DOHH2 (cell line): ENCODE results near the gene SDE2.

Source experiments
- H3F3A ChIP-seq: fragments of 200-600 bp; sonication (generic), shearing (Covaris generic); 2 replicates; pipeline ENCODE4 v1.6.0; 2016; ENCODE audit warnings: antibody characterized with exemption, mild to moderate bottlenecking; ENCODE audit not compliant: control insufficient read depth, insufficient read depth
- H3K27ac ChIP-seq: fragments of 200-600 bp; sonication (generic); 2 replicates; pipeline ENCODE4 v1.5.1; 2014; ENCODE audit warnings: low read depth, mild to moderate bottlenecking, low read length, moderate library complexity
- H3K27me3 ChIP-seq: fragments of 200-600 bp; sonication (generic); 2 replicates; pipeline ENCODE4 v1.6.1; 2014; ENCODE audit warnings: mild to moderate bottlenecking, low read length, mixed read lengths; ENCODE audit not compliant: control insufficient read depth
- H3K36me3 ChIP-seq: fragments of 200-600 bp; sonication (generic); 2 replicates; pipeline ENCODE4 v1.6.1; 2014; ENCODE audit warnings: mild to moderate bottlenecking, low read length, moderate library complexity, mixed read lengths; ENCODE audit not compliant: control insufficient read depth
- H3K4me1 ChIP-seq: fragments of 200-600 bp; sonication (generic); 2 replicates; pipeline ENCODE4 v1.6.1; 2014; ENCODE audit warnings: mild to moderate bottlenecking, low read length, mixed read lengths; ENCODE audit not compliant: control insufficient read depth
- H3K4me2 ChIP-seq: fragments of 200-600 bp; sonication (generic); 2 replicates; pipeline ENCODE4 v1.6.0; 2014; ENCODE audit warnings: mild to moderate bottlenecking, low read length, moderate library complexity
- H3K4me3 ChIP-seq: fragments of 200-600 bp; sonication (generic); 2 replicates; pipeline ENCODE4 v1.5.1; 2014; ENCODE audit warnings: mild to moderate bottlenecking, low read length, mixed read lengths
- H3K79me2 ChIP-seq: fragments of 200-600 bp; sonication (generic); 2 replicates; pipeline ENCODE4 v1.6.1; 2014; ENCODE audit warnings: mild to moderate bottlenecking, low read length, mixed read lengths; ENCODE audit not compliant: control insufficient read depth
- H3K9me2 ChIP-seq: fragments of 200-600 bp; sonication (generic); replicated peaks from 2 replicates; pipeline ENCODE4 v1.6.1; 2014; ENCODE audit warnings: mild to moderate bottlenecking, low read length, mixed read lengths; ENCODE audit not compliant: control insufficient read depth
- H3K9me3 ChIP-seq: fragments of 200-600 bp; sonication (generic); 2 replicates; pipeline ENCODE4 v1.6.1; 2014; ENCODE audit warnings: antibody characterized with exemption, low read length, mixed read lengths; ENCODE audit not compliant: control insufficient read depth, insufficient read depth
- H4K20me1 ChIP-seq: fragments of 200-600 bp; sonication (generic); 2 replicates; pipeline ENCODE4 v1.6.0; 2014; ENCODE audit warnings: low read depth, mild to moderate bottlenecking, antibody characterized with exemption, low read length, moderate library complexity; ENCODE audit not compliant: control insufficient read depth, insufficient read depth
- CTCF ChIP-seq: fragments of 200-600 bp; sonication (generic); IDR thresholded peaks from one replicate; pipeline ENCODE4 v1.5.1; 2014; ENCODE audit warnings: antibody characterized with exemption, mild to moderate bottlenecking, low read depth, low read length; ENCODE audit not compliant: poor library complexity, severe bottlenecking
- EZH2phosphoT487 ChIP-seq: fragments of 200-600 bp; sonication (generic); IDR thresholded peaks from 2 replicates; pipeline ENCODE4 v1.6.1; 2017; ENCODE audit warnings: borderline replicate concordance, mild to moderate bottlenecking, antibody characterized with exemption, low read length, moderate library complexity, mixed read lengths

The SDE2 gene

GRCh38 chr1:225987491-225988316 lies 11.4 kb downstream of the SDE2 start:
- H3K4me1 ChIP-seq: no peaks in the 10 kb centered on the region
- 0 out of 2 replicates have a peak, but pooled peaks cover 6% of the 10 kb centered on the region for H4K20me1 ChIP-seq
- H3F3A ChIP-seq: peaks cover 10% of the 10 kb centered on the region; the same call in 1 of the 2 replicates
- H3K79me2 ChIP-seq: peaks cover 27% of the 10 kb centered on the region
- peaks cover 91% of the 10 kb centered on the region for H3K36me3 ChIP-seq
- H3K4me2 ChIP-seq: no peak overlapping the region
- H3K9me3 ChIP-seq: no peaks in the 10 kb centered on the region
- no peak overlapping the region for H3K27ac ChIP-seq
- no peaks in the 10 kb centered on the region for H3K9me2 ChIP-seq
- TF ChIP-seq EZH2phosphoT487: no peak
- TF ChIP-seq CTCF: peak; percentile 68
- no peak overlapping the region for H3K4me3 ChIP-seq
- no peaks in the 10 kb centered on the region for H3K27me3 ChIP-seq

DNA sequence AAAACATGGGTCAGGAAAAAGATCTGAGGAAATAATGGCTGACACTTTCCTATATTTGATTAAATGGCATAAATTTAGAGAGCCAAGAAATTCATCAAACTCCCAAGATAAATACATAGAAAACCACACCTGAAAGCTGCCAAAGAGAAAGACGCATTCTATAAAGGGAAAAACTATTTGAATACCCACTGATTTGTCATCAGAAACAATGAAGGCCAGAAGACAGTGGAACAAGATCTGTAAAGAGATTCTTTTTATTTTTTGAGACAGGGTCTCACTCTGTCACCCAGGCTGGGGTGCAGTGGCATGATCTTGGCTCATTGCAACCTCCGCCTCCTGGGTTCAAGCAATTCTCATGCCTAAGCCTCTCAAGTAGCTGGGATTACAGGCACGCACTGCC lies 17.4 kb downstream of the SDE2 start:
- Histone ChIP-seq H4K20me1 (no peaks in the 10 kb centered on the region), H3F3A (peaks cover 10% of the 10 kb centered on the region), H3K27ac (no peak overlapping the region), H3K4me3 (no peak overlapping the region), H3K36me3 (peaks cover 68% of the 10 kb centered on the region), H3K27me3 (no peaks in the 10 kb centered on the region), H3K4me1 (peaks cover 17% of the 10 kb centered on the region), H3K4me2 (no peak overlapping the region), H3K9me3 (no peaks in the 10 kb centered on the region), H3K9me2 (no peaks in the 10 kb centered on the region), H3K79me2 (peaks cover 13% of the 10 kb centered on the region)
- TF ChIP-seq CTCF: no peak
- TF ChIP-seq EZH2phosphoT487: no peak

DNA sequence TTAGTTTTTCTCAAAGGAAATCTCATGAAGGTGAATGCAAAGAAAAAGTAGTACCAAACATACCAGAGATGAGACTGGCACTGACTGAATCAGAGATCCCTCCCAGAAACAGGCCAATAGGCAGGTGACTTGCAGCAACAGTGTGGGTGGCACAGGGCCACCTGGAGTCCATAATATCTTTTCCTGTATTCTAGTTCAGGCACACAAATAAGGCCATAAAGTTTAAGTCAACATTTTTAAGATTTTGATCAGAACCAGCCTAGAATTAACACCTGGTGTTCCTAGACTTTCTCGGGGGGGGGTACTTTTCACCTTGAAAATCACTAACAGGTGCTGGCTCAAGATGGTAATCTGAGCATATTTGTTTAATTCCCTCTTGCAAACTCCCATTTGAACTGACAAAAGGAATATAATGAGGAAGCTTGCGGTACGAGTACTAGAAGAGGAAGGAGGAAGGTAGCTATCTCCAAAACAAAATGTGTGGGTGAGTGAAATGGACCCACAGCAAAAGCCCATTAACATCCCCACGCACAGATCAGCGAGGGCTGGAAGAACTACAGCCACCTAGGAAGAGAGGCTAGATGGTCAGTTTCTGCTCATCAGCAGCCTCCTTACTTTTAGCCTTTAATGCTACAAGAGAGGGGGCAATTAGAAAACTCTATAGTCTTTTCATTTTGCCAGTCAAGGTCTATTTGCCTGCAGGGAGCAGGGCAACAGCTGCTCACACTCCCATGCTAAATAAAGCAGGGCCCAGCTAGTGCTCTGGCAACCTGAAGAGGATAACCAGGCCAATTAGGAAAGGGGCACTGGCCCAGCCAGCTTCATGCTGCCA lies 18.9 kb downstream of the SDE2 start:
- no peaks in the 10 kb centered on the region for H3K9me3 ChIP-seq

GRCh38 chr1:225979421-225979820 lies 19.7 kb downstream of the SDE2 start:
- no peak overlapping the region for H3K4me3 ChIP-seq
- H3K36me3 ChIP-seq: peaks cover 46% of the 10 kb centered on the region
- H3F3A ChIP-seq: peaks cover 10% of the 10 kb centered on the region
- H3K9me3 ChIP-seq: no peaks in the 10 kb centered on the region
- peaks cover 17% of the 10 kb centered on the region for H3K4me1 ChIP-seq
- TF ChIP-seq EZH2phosphoT487 (no peak), CTCF (no peak)
- no peaks in the 10 kb centered on the region for H3K79me2 ChIP-seq
- H4K20me1 ChIP-seq: no peaks in the 10 kb centered on the region
- no peak overlapping the region for H3K4me2 ChIP-seq
- H3K9me2 ChIP-seq: no peaks in the 10 kb centered on the region
- no peak overlapping the region for H3K27ac ChIP-seq
- no peaks in the 10 kb centered on the region for H3K27me3 ChIP-seq

More for the DNA sequence above, 18.9 kb downstream of the SDE2 start:
- TF ChIP-seq EZH2phosphoT487: no peak
- Histone ChIP-seq H4K20me1 (no peaks in the 10 kb centered on the region), H3K4me2 (no peak overlapping the region), H3K4me1 (peaks cover 17% of the 10 kb centered on the region), H3K27me3 (no peaks in the 10 kb centered on the region), H3K27ac (no peak overlapping the region), H3F3A (peaks cover 10% of the 10 kb centered on the region), H3K4me3 (no peak overlapping the region), H3K36me3 (peaks cover 54% of the 10 kb centered on the region), H3K9me2 (no peaks in the 10 kb centered on the region), H3K79me2 (no peaks in the 10 kb centered on the region)
